ENCODE results near the gene NAA35. TPM values are rescaled to one million over a fixed set of nuclear protein-coding genes. Genes with fewer than 3 reads are reported as not detected.

Gene NAA35
- polyA plus RNA-seq, 1 of the 3 experiments (the other 2 are of a cell fraction), result 9.0 TPM

GRCh38 chr9:85969727-85970126 lies 28.8 kb downstream of the NAA35 start:
- H3F3A ChIP-seq (replicated peaks; ENCODE audit: insufficient read depth), result no peaks in the 10 kb centered on the region
- TF ChIP-seq GABPA (IDR thresholded peaks at IDR 0.05; ENCODE audit: low read depth), result no peak
- no peak for TF ChIP-seq ZBTB33 (IDR thresholded peaks at IDR 0.05; ENCODE audit: borderline replicate concordance, low read depth)
- no peak for TF ChIP-seq FOXM1 (IDR thresholded peaks at IDR 0.05; ENCODE audit: low read depth)
- no peak for TF ChIP-seq NRF1 (IDR thresholded peaks at IDR 0.05; ENCODE audit: low read depth, low read length)
- no peak for TF ChIP-seq RAD21 (IDR thresholded peaks at IDR 0.05; ENCODE audit: low read length)
- TF ChIP-seq RFX5 (IDR thresholded peaks at IDR 0.05; ENCODE audit: low read length), result no peak
- no peak for TF ChIP-seq TEAD4 (IDR thresholded peaks at IDR 0.05; ENCODE audit: borderline replicate concordance, insufficient read depth)
- TF ChIP-seq ELF1 (IDR thresholded peaks at IDR 0.05), result no peak
- TF ChIP-seq USF2 (IDR thresholded peaks at IDR 0.05; ENCODE audit: borderline replicate concordance, low read depth, low read length), result no peak
- no peak for TF ChIP-seq RXRA (IDR thresholded peaks at IDR 0.05; ENCODE audit: borderline replicate concordance, low read depth)
- TF ChIP-seq PBX3 (IDR thresholded peaks at IDR 0.05), result no peak
- no peak for TF ChIP-seq NFIC (IDR thresholded peaks at IDR 0.05; ENCODE audit: borderline replicate concordance)
- TF ChIP-seq REST (IDR thresholded peaks at IDR 0.05; ENCODE audit: low read depth, low read length), result no peak
- TF ChIP-seq POLR2AphosphoS5 (IDR thresholded peaks at IDR 0.05; ENCODE audit: low read depth, low read length), result no peak
- no peak for TF ChIP-seq GATA2 (CRISPR knock-in tag; IDR thresholded peaks at IDR 0.05)
- no peak for TF ChIP-seq IRF3 (IDR thresholded peaks at IDR 0.05; ENCODE audit: low read depth, low read length)
- TF ChIP-seq FOSL2 (IDR thresholded peaks at IDR 0.05; ENCODE audit: borderline replicate concordance, low read depth), result no peak
- no peak for TF ChIP-seq MAX (IDR thresholded peaks at IDR 0.05; ENCODE audit: low read depth)
- TF ChIP-seq YY1 (IDR thresholded peaks at IDR 0.05; ENCODE audit: low read depth), result no peak
- no peaks in the 10 kb centered on the region for H3K9me3 ChIP-seq
- WGBS (ENCODE audit: low lambda C conversion rate), result 100% methylated on average over 1 of the region's 1 CpG
- no peak for DNase-seq
- no peaks in the 10 kb centered on the region for H3K9me2 ChIP-seq
- no peaks in the 10 kb centered on the region for H4K20me1 ChIP-seq (ENCODE audit: insufficient read depth)
- H3K9ac ChIP-seq, result no peak overlapping the region
- peaks cover 6% of the 10 kb centered on the region; the same call in 1 of the 2 replicates for H3K79me2 ChIP-seq (ENCODE audit: insufficient read depth)
- no peaks in the 10 kb centered on the region for H3K27me3 ChIP-seq (ENCODE audit: insufficient read depth)
- CTCF ChIA-PET, result no interaction called here
- H3K27ac ChIP-seq (ENCODE audit: low read depth in 2 of 2, low read length in 1 of 2), result no peak overlapping the region
- no peak overlapping the region for H3K4me3 ChIP-seq (ENCODE audit: low read depth in 2 of 2, low read length in 1 of 2)
- H3K4me1 ChIP-seq (ENCODE audit: control insufficient read depth in 1 of 2, insufficient read depth in 2 of 2, low read depth in 1 of 2, low read length in 1 of 2), result peaks cover 0 to 6% of the 10 kb centered on the region in 2 experiments; a peak in 2 of 4 replicates
- H3K4me2 ChIP-seq, result no peak overlapping the region
- peaks cover 35 to 48% of the 10 kb centered on the region in 2 experiments for H3K36me3 ChIP-seq (replicated peaks in 1 of 2; ENCODE audit: control insufficient read depth in 1 of 2, insufficient read depth in 2 of 2, low read length in 1 of 2)
- POLR2A ChIA-PET, result no interaction called here
- no peak overlapping the region for H2AFZ ChIP-seq (ENCODE audit: low read depth)

Measured in SK-N-SH (cell line).